DOHH2 (cell line): ENCODE data around the gene IRF2BP1.

Experiments
- H3F3A ChIP-seq: fragments of 200-600 bp; sonication (generic), shearing (Covaris generic); 2 replicates; pipeline ENCODE4 v1.6.0; 2016; ENCODE audit warnings: antibody characterized with exemption, mild to moderate bottlenecking; ENCODE audit not compliant: control insufficient read depth, insufficient read depth
- H3K27ac ChIP-seq: fragments of 200-600 bp; sonication (generic); 2 replicates; pipeline ENCODE4 v1.5.1; 2014; ENCODE audit warnings: low read depth, mild to moderate bottlenecking, low read length, moderate library complexity
- H3K27me3 ChIP-seq: fragments of 200-600 bp; sonication (generic); 2 replicates; pipeline ENCODE4 v1.6.1; 2014; ENCODE audit warnings: mild to moderate bottlenecking, low read length, mixed read lengths; ENCODE audit not compliant: control insufficient read depth
- H3K36me3 ChIP-seq: fragments of 200-600 bp; sonication (generic); 2 replicates; pipeline ENCODE4 v1.6.1; 2014; ENCODE audit warnings: mild to moderate bottlenecking, low read length, moderate library complexity, mixed read lengths; ENCODE audit not compliant: control insufficient read depth
- H3K4me1 ChIP-seq: fragments of 200-600 bp; sonication (generic); 2 replicates; pipeline ENCODE4 v1.6.1; 2014; ENCODE audit warnings: mild to moderate bottlenecking, low read length, mixed read lengths; ENCODE audit not compliant: control insufficient read depth
- H3K4me2 ChIP-seq: fragments of 200-600 bp; sonication (generic); 2 replicates; pipeline ENCODE4 v1.6.0; 2014; ENCODE audit warnings: mild to moderate bottlenecking, low read length, moderate library complexity
- H3K4me3 ChIP-seq: fragments of 200-600 bp; sonication (generic); 2 replicates; pipeline ENCODE4 v1.5.1; 2014; ENCODE audit warnings: mild to moderate bottlenecking, low read length, mixed read lengths
- H3K79me2 ChIP-seq: fragments of 200-600 bp; sonication (generic); 2 replicates; pipeline ENCODE4 v1.6.1; 2014; ENCODE audit warnings: mild to moderate bottlenecking, low read length, mixed read lengths; ENCODE audit not compliant: control insufficient read depth
- H3K9me2 ChIP-seq: fragments of 200-600 bp; sonication (generic); replicated peaks from 2 replicates; pipeline ENCODE4 v1.6.1; 2014; ENCODE audit warnings: mild to moderate bottlenecking, low read length, mixed read lengths; ENCODE audit not compliant: control insufficient read depth
- H3K9me3 ChIP-seq: fragments of 200-600 bp; sonication (generic); 2 replicates; pipeline ENCODE4 v1.6.1; 2014; ENCODE audit warnings: antibody characterized with exemption, low read length, mixed read lengths; ENCODE audit not compliant: control insufficient read depth, insufficient read depth
- H4K20me1 ChIP-seq: fragments of 200-600 bp; sonication (generic); 2 replicates; pipeline ENCODE4 v1.6.0; 2014; ENCODE audit warnings: low read depth, mild to moderate bottlenecking, antibody characterized with exemption, low read length, moderate library complexity; ENCODE audit not compliant: control insufficient read depth, insufficient read depth
- CTCF ChIP-seq: fragments of 200-600 bp; sonication (generic); IDR thresholded peaks from one replicate; pipeline ENCODE4 v1.5.1; 2014; ENCODE audit warnings: antibody characterized with exemption, mild to moderate bottlenecking, low read depth, low read length; ENCODE audit not compliant: poor library complexity, severe bottlenecking
- EZH2phosphoT487 ChIP-seq: fragments of 200-600 bp; sonication (generic); IDR thresholded peaks from 2 replicates; pipeline ENCODE4 v1.6.1; 2017; ENCODE audit warnings: borderline replicate concordance, mild to moderate bottlenecking, antibody characterized with exemption, low read length, moderate library complexity, mixed read lengths

Gene IRF2BP1

DNA sequence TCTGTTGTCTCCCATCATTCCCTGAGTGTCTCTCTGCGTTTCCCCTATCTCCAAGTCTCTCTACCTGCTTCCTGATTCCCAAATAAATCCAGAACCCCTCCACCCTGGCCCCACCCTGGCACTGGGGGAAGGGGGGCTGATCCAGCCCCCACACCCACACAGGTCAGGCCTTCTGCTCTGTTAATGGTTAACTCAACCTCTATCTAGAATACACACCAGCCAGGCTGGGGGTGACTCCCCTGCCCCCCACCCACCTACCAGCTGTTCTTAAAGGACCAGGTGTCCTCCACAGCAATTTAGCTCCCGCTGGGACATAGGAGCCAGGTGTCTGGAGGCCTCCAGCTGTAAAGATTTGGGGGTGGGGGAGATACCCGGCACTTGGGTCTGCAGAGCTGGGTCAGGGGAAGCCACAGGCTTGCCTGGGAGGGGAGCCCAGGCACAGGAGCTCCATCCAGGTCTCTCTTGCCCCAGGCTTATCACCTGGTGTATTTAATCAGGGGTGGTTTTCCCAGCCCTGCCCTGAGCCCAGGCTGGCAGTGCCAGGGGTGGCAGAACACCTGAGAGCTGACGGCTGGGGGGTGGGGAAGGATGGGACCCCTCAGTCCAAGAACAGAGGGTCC lies 3.9 kb downstream of the IRF2BP1 start:
- Histone ChIP-seq H3K36me3 (peaks cover 29% of the 10 kb centered on the region), H3K79me2 (peaks cover 32% of the 10 kb centered on the region), H3K27ac (no peak overlapping the region), H3K4me2 (no peak overlapping the region), H3K27me3 (peaks cover 9% of the 10 kb centered on the region), H3K4me3 (no peak overlapping the region), H3K9me3 (no peaks in the 10 kb centered on the region), H4K20me1 (peaks cover 20% of the 10 kb centered on the region; the same call in 1 of the 2 replicates), H3K9me2 (no peaks in the 10 kb centered on the region), H3F3A (no peaks in the 10 kb centered on the region), H3K4me1 (peaks cover 28% of the 10 kb centered on the region)
- TF ChIP-seq EZH2phosphoT487, result no peak
- no peak for TF ChIP-seq CTCF

DNA sequence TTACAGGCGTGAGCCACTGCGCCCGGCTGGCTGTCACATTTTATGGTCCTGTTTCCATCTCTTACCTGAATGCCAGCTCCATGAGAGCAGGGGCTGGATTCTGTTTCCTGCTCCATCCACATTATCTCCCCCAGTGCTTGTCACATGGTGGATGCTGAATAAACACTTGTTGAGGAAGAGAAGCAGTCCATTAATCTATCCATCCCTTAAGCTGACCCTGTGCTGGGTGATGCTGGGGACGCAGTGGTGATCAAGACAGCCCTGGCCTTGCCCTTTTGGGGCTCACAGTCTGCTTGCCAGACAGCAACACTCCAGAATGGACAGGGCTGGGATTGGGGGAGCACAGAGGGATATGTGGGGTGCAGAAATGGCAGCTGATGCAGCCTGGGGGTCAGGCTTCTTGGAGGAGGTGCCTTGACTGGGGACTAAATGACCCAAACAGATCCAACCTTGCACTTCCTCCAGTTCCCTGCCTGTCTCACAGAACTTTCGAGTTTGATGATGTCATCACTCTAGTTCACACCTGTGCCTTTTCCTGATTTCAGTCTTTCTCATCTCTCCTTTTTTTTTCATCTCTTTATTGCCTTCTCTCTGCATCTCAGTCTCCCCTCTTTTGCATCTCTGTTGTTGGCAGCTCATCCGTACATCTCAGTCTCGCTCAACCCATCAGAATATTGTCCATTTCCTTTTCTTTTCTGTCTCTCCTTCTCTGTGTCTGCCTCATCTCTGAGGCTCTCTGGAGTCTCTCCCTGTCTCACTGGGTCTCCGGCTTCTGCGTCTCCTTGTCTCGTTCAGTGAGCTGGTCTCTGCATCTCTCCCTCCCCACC lies 4.6 kb downstream of the IRF2BP1 start:
- Histone ChIP-seq H3K36me3 (peaks cover 29% of the 10 kb centered on the region), H3K4me1 (peaks cover 33% of the 10 kb centered on the region), H3K4me2 (no peak overlapping the region), H3F3A (no peaks in the 10 kb centered on the region), H3K79me2 (peaks cover 30% of the 10 kb centered on the region), H4K20me1 (peaks cover 20% of the 10 kb centered on the region; the same call in 1 of the 2 replicates), H3K27ac (no peak overlapping the region), H3K27me3 (peaks cover 17% of the 10 kb centered on the region), H3K9me3 (no peaks in the 10 kb centered on the region), H3K4me3 (no peak overlapping the region), H3K9me2 (no peaks in the 10 kb centered on the region)
- TF ChIP-seq CTCF, result no peak
- TF ChIP-seq EZH2phosphoT487, result no peak

DNA sequence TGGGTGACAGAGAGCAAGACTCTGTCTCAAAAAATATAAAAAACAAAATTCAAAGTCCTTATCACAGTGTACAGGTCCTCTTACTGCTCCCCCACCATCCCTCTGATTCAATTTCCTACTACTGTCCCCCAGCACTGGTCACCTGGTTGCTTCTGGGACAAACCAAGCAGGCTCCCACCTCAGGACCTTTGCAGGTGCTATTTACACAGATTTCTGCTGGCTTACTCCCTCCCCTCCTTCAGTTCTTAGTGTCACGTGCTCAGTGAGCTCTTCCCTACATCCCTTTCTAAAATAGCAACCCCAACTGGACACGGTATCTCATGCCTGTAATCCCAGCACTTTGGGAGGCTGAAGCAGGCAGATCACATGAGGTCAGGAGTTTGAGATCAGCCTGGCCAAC lies 6.0 kb downstream of the IRF2BP1 start:
- Histone ChIP-seq H3K36me3 (peaks cover 25% of the 10 kb centered on the region), H3K27me3 (peaks cover 30% of the 10 kb centered on the region), H4K20me1 (peaks cover 20% of the 10 kb centered on the region; the same call in 1 of the 2 replicates), H3K4me2 (no peak overlapping the region), H3F3A (no peaks in the 10 kb centered on the region), H3K9me2 (no peaks in the 10 kb centered on the region), H3K4me3 (no peak overlapping the region), H3K79me2 (peaks cover 22% of the 10 kb centered on the region), H3K27ac (no peak overlapping the region), H3K4me1 (peaks cover 32% of the 10 kb centered on the region), H3K9me3 (no peaks in the 10 kb centered on the region)
- no peak for TF ChIP-seq CTCF
- TF ChIP-seq EZH2phosphoT487, result no peak
